ENCODE results near the gene MRPL2.

MRPL2 gene

DNA sequence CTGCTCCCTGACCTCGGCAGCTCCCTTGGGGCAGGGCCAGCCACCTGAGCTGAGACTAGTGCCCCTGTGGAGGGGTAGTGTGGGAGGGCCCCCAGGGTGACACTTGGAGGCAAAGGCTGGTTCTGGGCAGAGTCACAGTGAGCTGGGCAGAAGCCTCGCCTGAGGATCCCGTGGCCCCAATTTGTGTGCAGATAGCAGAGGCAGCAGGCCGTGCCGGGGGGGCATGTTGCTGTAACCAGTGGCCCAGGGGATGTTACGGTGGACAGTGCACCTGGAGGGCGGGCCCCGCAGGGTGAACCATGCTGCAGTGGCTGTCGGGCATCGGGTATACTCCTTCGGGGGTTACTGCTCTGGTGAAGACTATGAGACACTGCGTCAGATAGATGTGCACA is 42.3 kb downstream of the MRPL2 start:
- no peak for DNase-seq

DNA sequence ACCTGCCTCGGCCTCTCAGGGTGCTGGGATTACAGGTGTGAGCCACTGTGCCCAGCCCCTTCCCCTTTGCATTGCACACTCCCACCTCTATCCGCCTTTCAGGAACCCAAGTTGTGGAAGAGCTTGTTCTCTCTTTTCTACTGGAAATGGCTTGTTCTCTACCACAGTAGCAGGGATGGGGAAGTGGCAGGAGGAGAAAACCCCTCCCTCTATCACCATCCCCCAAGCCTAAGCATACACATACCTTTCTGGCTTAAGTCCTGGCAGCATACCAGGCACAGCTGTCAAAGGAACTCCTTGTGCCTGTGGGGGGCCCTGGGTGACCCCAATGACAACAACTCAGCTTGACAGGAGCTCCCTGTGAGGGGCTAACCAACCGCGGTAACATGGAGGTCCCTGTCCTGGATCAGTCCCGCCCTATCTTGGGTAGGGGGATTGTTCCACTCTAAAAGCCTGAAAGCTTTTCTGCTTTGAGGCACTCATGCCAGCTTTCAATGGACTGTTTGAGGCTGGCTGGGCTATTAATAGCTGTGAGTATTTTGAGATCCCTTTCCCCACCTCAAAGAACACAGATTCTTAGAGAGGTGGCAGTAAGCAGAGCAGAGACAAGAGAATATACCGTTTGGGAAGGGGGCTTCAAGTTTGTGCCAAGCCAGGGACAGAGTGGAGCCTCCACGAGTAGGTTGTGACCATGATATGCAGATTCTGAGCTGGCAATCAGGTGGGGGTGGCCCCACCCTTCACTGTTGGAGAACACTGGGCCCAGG is 42.9 kb downstream of the MRPL2 start:
- DNase-seq = no peak

GRCh38 chr6:43014434-43014909 is 44.8 kb downstream of the MRPL2 start:
- DNase-seq = no peak

DNA sequence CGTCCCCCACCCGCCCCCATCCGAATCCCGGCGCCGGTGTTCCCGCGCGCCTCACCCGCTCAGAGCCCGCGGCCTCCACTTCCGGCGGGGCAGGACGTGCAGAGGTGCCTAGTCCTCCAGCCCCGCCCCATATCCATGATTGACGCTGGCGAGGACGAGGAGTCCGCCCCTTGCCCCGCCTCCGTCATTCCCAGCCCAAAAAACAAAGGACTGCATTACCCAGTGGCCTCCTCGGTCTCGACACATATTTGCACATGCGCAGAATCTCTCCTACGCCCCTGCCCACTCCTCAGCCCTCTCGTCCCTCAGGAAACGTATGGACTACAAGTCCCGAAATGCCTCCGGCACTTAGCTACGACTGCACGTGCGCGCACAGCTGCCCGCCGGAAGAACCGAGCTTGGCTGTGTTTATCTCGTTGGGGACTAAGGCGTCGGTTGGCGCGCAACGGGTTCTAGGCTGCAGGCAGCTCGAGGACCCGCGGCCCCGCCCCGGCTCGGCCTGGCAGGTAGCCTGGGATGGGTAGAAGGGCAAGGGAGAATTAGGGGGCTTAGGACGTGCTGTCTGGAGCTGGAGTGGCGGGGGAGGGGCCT is 45.3 kb downstream of the MRPL2 start, which contains the start of the genes KLHDC3 and MEA1:
TSS of gene KLHDC3 (plus strand) at position 407 of the 591 bp plus-strand sequence. CDS start 2,944 bp downstream, outside the sequence.
TSS of gene MEA1 (minus strand) at position 104 of the 591 bp plus-strand sequence. CDS start 133 bp downstream, outside the sequence.
- peak; percentile 95 for DNase-seq

DNA sequence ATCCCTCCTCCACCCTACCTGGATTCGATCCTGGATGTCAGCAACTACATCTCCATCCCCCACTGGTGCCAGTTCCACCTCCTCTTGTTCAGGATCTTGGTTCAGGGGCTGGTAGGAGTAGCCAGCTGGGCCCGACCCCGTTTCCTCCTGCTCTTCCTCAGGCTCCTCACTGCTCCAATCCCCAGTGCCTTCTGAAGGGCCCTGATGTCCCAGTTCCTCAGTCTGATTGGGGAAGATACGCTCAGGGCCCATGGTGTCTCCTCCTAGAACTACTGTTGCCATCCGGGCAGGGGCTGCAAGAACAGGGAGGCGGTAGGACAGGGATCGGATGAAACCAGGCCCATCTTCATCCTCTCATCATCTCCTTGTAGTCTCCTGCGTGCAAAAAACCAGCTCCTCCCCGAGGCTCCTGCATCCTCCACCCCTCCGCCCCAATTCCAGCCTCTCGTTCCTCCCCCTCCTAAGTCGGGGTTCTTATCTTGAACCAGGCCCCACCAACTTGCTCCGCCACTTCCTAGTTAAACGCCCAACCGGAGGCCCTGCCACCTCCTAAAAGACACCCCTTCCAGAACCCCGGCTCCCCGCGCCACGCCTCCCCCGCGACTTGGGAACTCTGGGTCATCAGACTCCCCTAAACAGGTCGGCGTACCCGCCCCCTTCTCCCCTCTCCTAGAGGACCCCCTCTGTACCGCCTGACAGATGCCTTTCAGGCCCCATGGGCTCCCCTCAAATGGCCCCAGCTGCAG is 46.0 kb downstream of the MRPL2 start:
- DNase-seq = no peak

- no peak for DNase-seq
These were observed 46.9 kb downstream of the MRPL2 start for GRCh38 chr6:43012364-43012763.

DNA sequence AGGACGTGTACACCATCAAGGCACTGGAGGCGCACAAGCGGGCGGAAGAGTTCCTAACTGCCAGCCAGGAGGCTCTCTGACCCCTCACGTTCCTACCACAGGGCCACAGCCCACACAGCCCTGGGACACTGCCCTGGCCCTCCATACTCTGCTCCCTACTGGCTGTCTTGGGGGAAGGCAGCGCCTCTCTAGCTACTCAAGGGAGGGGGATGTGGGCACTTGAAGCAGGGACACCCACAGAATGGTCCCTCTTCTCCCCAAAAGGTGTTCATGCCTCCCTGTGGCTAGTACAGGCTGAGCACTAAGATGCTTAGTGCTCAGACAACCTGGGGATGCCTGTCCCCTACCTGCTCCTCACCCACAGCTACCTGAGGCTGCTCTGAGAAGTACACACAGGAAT is 48.0 kb downstream of the MRPL2 start:
- no peak for DNase-seq

- peak; percentile 63 for DNase-seq
These were observed 50.1 kb downstream of the MRPL2 start for GRCh38 chr6:43009124-43009523.

- no peak for DNase-seq
These were observed 52.1 kb downstream of the MRPL2 start for GRCh38 chr6:43007126-43007525.

GRCh38 chr6:43006251-43006650 is 53.0 kb downstream of the MRPL2 start:
- no peak for DNase-seq

- DNase-seq = no peak
These were observed 53.4 kb downstream of the MRPL2 start for GRCh38 chr6:43005844-43006243.
